ENCODE data around the gene SF3B4.

Gene SF3B4

GRCh38 chr1:149929856-149930255, 2.3 kb upstream of the SF3B4 start:
- Histone ChIP-seq H2BK120ac (ENCODE audit: low read depth, low read length) (no peak overlapping the region), H3K9me3 (ENCODE audit: control insufficient read depth, low read length) (no peaks in the 10 kb centered on the region), H2AK5ac (ENCODE audit: low read length, severe bottlenecking) (no peak overlapping the region), H3K36me3 (ENCODE audit: control insufficient read depth in 1 of 2, insufficient read depth in 2 of 2, low read depth in 1 of 2, low read length in 2 of 2) (peaks cover 46 to 79% of the 10 kb centered on the region in 2 experiments), H3K9ac (ENCODE audit: low read length) (no peak overlapping the region), H3K4me1 (ENCODE audit: control insufficient read depth, insufficient read depth, low read depth, low read length) (peaks cover 9% of the 10 kb centered on the region), H3K27me3 (ENCODE audit: control insufficient read depth in 1 of 2, insufficient read depth in 1 of 2, low read length in 2 of 2) (no peaks in the 10 kb centered on the region), H2BK15ac (ENCODE audit: low read depth, poor library complexity, severe bottlenecking) (no peak overlapping the region), H3K14ac (ENCODE audit: low read length in 2 of 2) (no peak overlapping the region), H3K4ac (ENCODE audit: low read depth in 1 of 2, low read length in 2 of 2) (no peak overlapping the region), H2BK12ac (ENCODE audit: low read length in 2 of 2) (no peak overlapping the region), H4K8ac (ENCODE audit: low read length) (no peak overlapping the region), H2BK5ac (ENCODE audit: low read depth, low read length, poor library complexity, severe bottlenecking) (no peak overlapping the region), H3K23ac (ENCODE audit: low read length in 2 of 2) (no peak overlapping the region), H3K4me2 (ENCODE audit: low read length, poor library complexity, severe bottlenecking) (no peak overlapping the region), H2AFZ (ENCODE audit: low read depth, low read length) (no peak overlapping the region), H3K4me3 (ENCODE audit: insufficient read depth in 1 of 2, low read depth in 1 of 2, low read length in 2 of 2) (no peak overlapping the region), H3K18ac (ENCODE audit: low read depth in 1 of 2, low read length in 2 of 2) (no peak overlapping the region), H4K91ac (ENCODE audit: low read length) (no peak overlapping the region), H3K27ac (ENCODE audit: low read length, poor library complexity, severe bottlenecking) (no peak overlapping the region), H3K79me1 (replicated peaks; ENCODE audit: low read length, poor library complexity, severe bottlenecking) (peaks cover 18% of the 10 kb centered on the region)
- DNase-seq: no peak
- 84% methylated on average over 2 of the region's 2 CpGs for WGBS

GRCh38 chr1:149928401-149928724, 760 bp upstream of the SF3B4 start:
- H3K4me3 ChIP-seq (ENCODE audit: insufficient read depth in 1 of 2, low read depth in 1 of 2, low read length in 2 of 2): peak overlapping the region; percentile 53 to 97
- no peak overlapping the region for H2BK120ac ChIP-seq (ENCODE audit: low read depth, low read length)
- peak overlapping the region; percentile 94 for H4K91ac ChIP-seq (ENCODE audit: low read length)
- H2AFZ ChIP-seq (ENCODE audit: low read depth, low read length): no peak overlapping the region
- peak overlapping the region; percentile 94 for H3K27ac ChIP-seq (ENCODE audit: low read length, poor library complexity, severe bottlenecking)
- peak overlapping the region; percentile 4 for H2AK5ac ChIP-seq (ENCODE audit: low read length, severe bottlenecking)
- H3K23ac ChIP-seq (ENCODE audit: low read length in 2 of 2): no peak overlapping the region
- no peaks in the 10 kb centered on the region for H3K27me3 ChIP-seq (ENCODE audit: control insufficient read depth in 1 of 2, insufficient read depth in 1 of 2, low read length in 2 of 2)
- peak overlapping the region; percentile 15 to 80 for H3K18ac ChIP-seq (ENCODE audit: low read depth in 1 of 2, low read length in 2 of 2)
- peaks cover 9% of the 10 kb centered on the region for H3K4me1 ChIP-seq (ENCODE audit: control insufficient read depth, insufficient read depth, low read depth, low read length)
- H3K79me1 ChIP-seq (replicated peaks; ENCODE audit: low read length, poor library complexity, severe bottlenecking): peaks cover 17% of the 10 kb centered on the region
- no peak overlapping the region for H2BK15ac ChIP-seq (ENCODE audit: low read depth, poor library complexity, severe bottlenecking)
- no peak overlapping the region for H3K14ac ChIP-seq (ENCODE audit: low read length in 2 of 2)
- no peak overlapping the region for H2BK12ac ChIP-seq (ENCODE audit: low read length in 2 of 2)
- no peak for DNase-seq
- H3K4ac ChIP-seq (ENCODE audit: low read depth in 1 of 2, low read length in 2 of 2): peak overlapping the region in 1 of 2 experiments; percentile 95
- no peaks in the 10 kb centered on the region for H3K9me3 ChIP-seq (ENCODE audit: control insufficient read depth, low read length)
- peak overlapping the region; percentile 96 for H4K8ac ChIP-seq (ENCODE audit: low read length)
- H3K36me3 ChIP-seq (ENCODE audit: control insufficient read depth in 1 of 2, insufficient read depth in 2 of 2, low read depth in 1 of 2, low read length in 2 of 2): peaks cover 43 to 82% of the 10 kb centered on the region in 2 experiments
- no peak overlapping the region for H2BK5ac ChIP-seq (ENCODE audit: low read depth, low read length, poor library complexity, severe bottlenecking)
- 0% methylated on average over 1 of the region's 1 CpG for WGBS
- H3K4me2 ChIP-seq (ENCODE audit: low read length, poor library complexity, severe bottlenecking): peak overlapping the region; percentile 57
- H3K9ac ChIP-seq (ENCODE audit: low read length): peak overlapping the region; percentile 99

GRCh38 chr1:149927056-149927562, 494 bp downstream of the SF3B4 start:
- Histone ChIP-seq H3K4me3 (ENCODE audit: insufficient read depth in 1 of 2, low read depth in 1 of 2, low read length in 2 of 2) (peak overlapping the region; percentile 91 to 97), H3K4me1 (ENCODE audit: control insufficient read depth, insufficient read depth, low read depth, low read length) (peaks cover 9% of the 10 kb centered on the region), H2BK15ac (ENCODE audit: low read depth, poor library complexity, severe bottlenecking) (peak overlapping the region; percentile 34), H3K27me3 (ENCODE audit: control insufficient read depth in 1 of 2, insufficient read depth in 1 of 2, low read length in 2 of 2) (no peaks in the 10 kb centered on the region), H4K8ac (ENCODE audit: low read length) (peak overlapping the region; percentile 70), H3K79me1 (replicated peaks; ENCODE audit: low read length, poor library complexity, severe bottlenecking) (peaks cover 19% of the 10 kb centered on the region), H3K4me2 (ENCODE audit: low read length, poor library complexity, severe bottlenecking) (peak overlapping the region; percentile 20), H3K9ac (ENCODE audit: low read length) (peak overlapping the region; percentile 99), H3K27ac (ENCODE audit: low read length, poor library complexity, severe bottlenecking) (peak overlapping the region; percentile 88), H2BK12ac (ENCODE audit: low read length in 2 of 2) (no peak overlapping the region), H2AK5ac (ENCODE audit: low read length, severe bottlenecking) (peak overlapping the region; percentile 70), H3K36me3 (ENCODE audit: control insufficient read depth in 1 of 2, insufficient read depth in 2 of 2, low read depth in 1 of 2, low read length in 2 of 2) (peaks cover 40 to 83% of the 10 kb centered on the region in 2 experiments), H3K23ac (ENCODE audit: low read length in 2 of 2) (no peak overlapping the region), H3K9me3 (ENCODE audit: control insufficient read depth, low read length) (no peaks in the 10 kb centered on the region), H2BK120ac (ENCODE audit: low read depth, low read length) (no peak overlapping the region), H2BK5ac (ENCODE audit: low read depth, low read length, poor library complexity, severe bottlenecking) (peak overlapping the region; percentile 74), H3K14ac (ENCODE audit: low read length in 2 of 2) (no peak overlapping the region), H3K4ac (ENCODE audit: low read depth in 1 of 2, low read length in 2 of 2) (peak overlapping the region; percentile 6 to 86), H4K91ac (ENCODE audit: low read length) (no peak overlapping the region), H3K18ac (ENCODE audit: low read depth in 1 of 2, low read length in 2 of 2) (peak overlapping the region in 1 of 2 experiments; percentile 92), H2AFZ (ENCODE audit: low read depth, low read length) (no peak overlapping the region)
- no peak for DNase-seq
- WGBS: 2% methylated on average over 4 of the region's 10 CpGs

GRCh38 chr1:149926296-149926695, 1.3 kb downstream of the SF3B4 start:
- peaks cover 36 to 83% of the 10 kb centered on the region in 2 experiments for H3K36me3 ChIP-seq (ENCODE audit: control insufficient read depth in 1 of 2, insufficient read depth in 2 of 2, low read depth in 1 of 2, low read length in 2 of 2)
- no peak overlapping the region for H3K4ac ChIP-seq (ENCODE audit: low read depth in 1 of 2, low read length in 2 of 2)
- H3K27ac ChIP-seq (ENCODE audit: low read length, poor library complexity, severe bottlenecking): no peak overlapping the region
- peak overlapping the region in 1 of 2 experiments; percentile 42 for H3K23ac ChIP-seq (ENCODE audit: low read length in 2 of 2)
- no peak overlapping the region for H2BK12ac ChIP-seq (ENCODE audit: low read length in 2 of 2)
- H2AK5ac ChIP-seq (ENCODE audit: low read length, severe bottlenecking): no peak overlapping the region
- H2BK120ac ChIP-seq (ENCODE audit: low read depth, low read length): no peak overlapping the region
- H2AFZ ChIP-seq (ENCODE audit: low read depth, low read length): no peak overlapping the region
- no peak overlapping the region for H4K91ac ChIP-seq (ENCODE audit: low read length)
- H2BK15ac ChIP-seq (ENCODE audit: low read depth, poor library complexity, severe bottlenecking): no peak overlapping the region
- H3K9ac ChIP-seq (ENCODE audit: low read length): no peak overlapping the region
- H3K4me2 ChIP-seq (ENCODE audit: low read length, poor library complexity, severe bottlenecking): peak overlapping the region; percentile 6
- peaks cover 9% of the 10 kb centered on the region for H3K4me1 ChIP-seq (ENCODE audit: control insufficient read depth, insufficient read depth, low read depth, low read length)
- no peak overlapping the region for H3K18ac ChIP-seq (ENCODE audit: low read depth in 1 of 2, low read length in 2 of 2)
- H3K27me3 ChIP-seq (ENCODE audit: control insufficient read depth in 1 of 2, insufficient read depth in 1 of 2, low read length in 2 of 2): no peaks in the 10 kb centered on the region
- no peak overlapping the region for H4K8ac ChIP-seq (ENCODE audit: low read length)
- peak overlapping the region in 1 of 2 experiments; percentile 97 for H3K4me3 ChIP-seq (ENCODE audit: insufficient read depth in 1 of 2, low read depth in 1 of 2, low read length in 2 of 2)
- no peak overlapping the region for H3K14ac ChIP-seq (ENCODE audit: low read length in 2 of 2)
- no peaks in the 10 kb centered on the region for H3K9me3 ChIP-seq (ENCODE audit: control insufficient read depth, low read length)
- DNase-seq: no peak
- no peak overlapping the region for H2BK5ac ChIP-seq (ENCODE audit: low read depth, low read length, poor library complexity, severe bottlenecking)
- 97% methylated on average over 9 of the region's 9 CpGs for WGBS
- H3K79me1 ChIP-seq (replicated peaks; ENCODE audit: low read length, poor library complexity, severe bottlenecking): peaks cover 19% of the 10 kb centered on the region
